ENCODE data around the gene SLCO3A1.

Gene SLCO3A1

GRCh38 chr15:91997163-91997562 lies 143.7 kb downstream of the SLCO3A1 start:
- no peak for DNase-seq (ENCODE audit: low read depth in 2 of 3, low spot score in 2 of 3)

GRCh38 chr15:92000709-92001108 lies 147.2 kb downstream of the SLCO3A1 start:
- DNase-seq (ENCODE audit: low read depth in 2 of 3, low spot score in 2 of 3) = no peak

- no peak for DNase-seq (ENCODE audit: low read depth in 2 of 3, low spot score in 2 of 3)
Observed at GRCh38 chr15:92001307-92001706, 147.8 kb downstream of the SLCO3A1 start.

GRCh38 chr15:92002666-92003065 lies 149.2 kb downstream of the SLCO3A1 start:
- no peak for DNase-seq (ENCODE audit: low read depth in 2 of 3, low spot score in 2 of 3)

GRCh38 chr15:92003515-92004067 lies 150.1 kb downstream of the SLCO3A1 start:
- no peak for DNase-seq (ENCODE audit: low read depth in 2 of 3, low spot score in 2 of 3)

GRCh38 chr15:92005154-92005553 lies 151.6 kb downstream of the SLCO3A1 start:
- DNase-seq (ENCODE audit: low read depth in 2 of 3, low spot score in 2 of 3) = no peak

- DNase-seq (ENCODE audit: low read depth in 2 of 3, low spot score in 2 of 3) = no peak
Observed at GRCh38 chr15:92006186-92007028, 152.9 kb downstream of the SLCO3A1 start.

GRCh38 chr15:92009162-92009561 lies 155.7 kb downstream of the SLCO3A1 start:
- DNase-seq (ENCODE audit: low read depth in 2 of 3, low spot score in 2 of 3) = no peak

GRCh38 chr15:92011611-92012367 lies 158.3 kb downstream of the SLCO3A1 start:
- no peak for DNase-seq (ENCODE audit: low read depth in 2 of 3, low spot score in 2 of 3)

- DNase-seq (ENCODE audit: low read depth in 2 of 3, low spot score in 2 of 3) = no peak
Observed at GRCh38 chr15:92012368-92012629, 158.8 kb downstream of the SLCO3A1 start.

- no peak for DNase-seq (ENCODE audit: low read depth in 2 of 3, low spot score in 2 of 3)
Observed at GRCh38 chr15:92012881-92013280, 159.4 kb downstream of the SLCO3A1 start.

- DNase-seq (ENCODE audit: low read depth in 2 of 3, low spot score in 2 of 3) = no peak
Observed at GRCh38 chr15:92014281-92015030, 160.9 kb downstream of the SLCO3A1 start.

GRCh38 chr15:92017882-92018534 lies 164.5 kb downstream of the SLCO3A1 start:
- no peak for DNase-seq (ENCODE audit: low read depth in 2 of 3, low spot score in 2 of 3)

- DNase-seq (ENCODE audit: low read depth in 2 of 3, low spot score in 2 of 3) = no peak
Observed at GRCh38 chr15:92018535-92019239, 165.2 kb downstream of the SLCO3A1 start.

- no peak for DNase-seq (ENCODE audit: low read depth in 2 of 3, low spot score in 2 of 3)
Observed at GRCh38 chr15:92019706-92020105, 166.2 kb downstream of the SLCO3A1 start.

- DNase-seq (ENCODE audit: low read depth in 2 of 3, low spot score in 2 of 3) = no peak
Observed at GRCh38 chr15:92020207-92020606, 166.7 kb downstream of the SLCO3A1 start.

GRCh38 chr15:92020804-92021203 lies 167.3 kb downstream of the SLCO3A1 start:
- DNase-seq (ENCODE audit: low read depth in 2 of 3, low spot score in 2 of 3) = no peak

GRCh38 chr15:92021792-92022191 lies 168.3 kb downstream of the SLCO3A1 start:
- DNase-seq (ENCODE audit: low read depth in 2 of 3, low spot score in 2 of 3) = no peak

- no peak for DNase-seq (ENCODE audit: low read depth in 2 of 3, low spot score in 2 of 3)
Observed at GRCh38 chr15:92023965-92024364, 170.5 kb downstream of the SLCO3A1 start.

- DNase-seq (ENCODE audit: low read depth in 2 of 3, low spot score in 2 of 3) = no peak
Observed at GRCh38 chr15:92025706-92026270, 172.3 kb downstream of the SLCO3A1 start.
